NCI-H1105 treated with DMSO at 0.1 percent for 48 hours (cell line): ENCODE measurements around the gene HTR2A.
"Not testable (repeated sequence)": the region's sequence is repeated elsewhere in the genome, so short reads cannot be mapped to it uniquely, and the experiment has no call there.

Experiments used
- DNase-seq: peaks from one replicate; lab custom pipeline; 2025; lab: John Stamatoyannopoulos, UW

Gene HTR2A

GRCh38 chr13:46810440-46810839, 86.4 kb downstream of the HTR2A start:
- DNase-seq = no peak

GRCh38 chr13:46804921-46805320, 91.9 kb downstream of the HTR2A start:
- DNase-seq = not testable (repeated sequence)

GRCh38 chr13:46804391-46804815, 92.5 kb downstream of the HTR2A start:
- DNase-seq = no peak

DNA sequence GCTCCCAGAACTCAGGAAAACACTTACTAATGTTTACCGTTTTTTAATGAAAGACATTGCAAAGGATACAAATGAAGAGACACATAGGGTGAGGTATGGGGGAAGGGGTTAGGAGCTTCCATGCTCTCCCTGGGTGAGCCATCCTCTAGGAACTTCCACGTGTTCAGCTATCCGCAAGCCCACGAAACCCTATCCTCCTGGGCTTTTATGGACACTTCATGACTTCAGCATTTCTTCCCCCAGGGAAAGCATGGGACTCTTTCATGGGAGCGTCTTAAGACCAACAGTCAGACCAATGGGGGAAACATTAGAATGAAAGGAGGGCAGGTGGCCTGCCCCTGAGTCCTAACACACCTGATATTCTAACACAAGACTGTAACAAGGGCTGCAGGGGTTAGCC, 93.3 kb downstream of the HTR2A start:
- no peak for DNase-seq

GRCh38 chr13:46801858-46802257, 95.0 kb downstream of the HTR2A start:
- no peak for DNase-seq

GRCh38 chr13:46799139-46799538, 97.7 kb downstream of the HTR2A start:
- no peak for DNase-seq

GRCh38 chr13:46797501-46798237, 99.2 kb downstream of the HTR2A start:
- no peak for DNase-seq

- peak; percentile 81 for DNase-seq
Measured at GRCh38 chr13:46796515-46797474, 100.1 kb downstream of the HTR2A start, which contains the start of gene ESD. ESD (minus strand) TSS chr13:46797161; CDS start chr13:46791413, 5,748 bp downstream.

- DNase-seq = no peak
Measured at GRCh38 chr13:46796129-46796514, 100.7 kb downstream of the HTR2A start.

DNA sequence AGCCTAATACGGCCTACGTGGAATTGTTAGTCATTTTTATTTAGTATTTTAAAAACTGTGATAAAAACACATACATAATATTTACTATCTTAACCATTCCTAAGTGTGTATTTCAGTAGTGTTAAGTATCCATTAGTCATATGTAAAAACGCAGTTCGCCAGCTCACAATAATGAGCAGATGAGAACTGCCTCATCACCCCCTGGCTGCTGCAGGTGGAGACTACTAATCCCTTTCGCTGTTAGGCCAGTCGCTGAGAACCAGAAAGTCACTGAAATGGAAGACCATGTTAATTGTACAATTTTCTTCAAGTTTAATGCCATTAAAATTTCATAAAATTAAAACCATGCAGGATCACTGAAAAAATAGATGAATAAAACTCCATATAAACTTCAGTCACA, 101.5 kb downstream of the HTR2A start:
- DNase-seq = no peak

- DNase-seq = no peak
Measured at GRCh38 chr13:46783504-46783903, 113.3 kb downstream of the HTR2A start.

GRCh38 chr13:46782691-46783090, 114.2 kb downstream of the HTR2A start:
- no peak for DNase-seq

DNA sequence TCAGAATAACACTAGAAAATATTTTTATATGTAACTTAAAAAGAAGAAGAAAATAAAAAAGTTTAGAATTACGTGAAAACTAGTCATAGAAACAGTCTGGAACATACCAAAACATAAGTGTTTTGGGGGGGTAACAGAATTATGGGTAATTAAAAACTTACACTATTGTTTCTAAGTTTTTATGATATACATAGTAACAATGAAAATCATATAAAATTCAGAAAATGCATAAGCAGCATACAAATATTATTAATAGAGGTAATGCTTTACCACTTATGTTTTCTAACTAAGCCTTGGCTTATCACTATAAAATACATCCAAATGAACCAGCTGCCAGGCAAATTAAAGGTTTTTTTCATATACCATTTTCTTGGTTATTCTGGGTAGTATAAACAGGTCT, 114.8 kb downstream of the HTR2A start:
- no peak for DNase-seq
